HG02763 (cell line): ENCODE measurements around the gene SNTG2.
"Not testable (repeated sequence)": the region's sequence is repeated elsewhere in the genome, so short reads cannot be mapped to it uniquely, and the experiment has no call there.

Experiments
- ATAC-seq: cut with Tn5 transposase; IDR thresholded peaks from one replicate; pipeline ENCODE4 v1.9.1; 2021; ENCODE audit warnings: mild to moderate bottlenecking, moderate library complexity; ENCODE audit not compliant: unreplicated experiment

The SNTG2 gene

GRCh38 chr2:1400943-1401735 is 450.5 kb downstream of the SNTG2 start:
- no peak for ATAC-seq

- no peak for ATAC-seq
These were observed 451.4 kb downstream of the SNTG2 start for GRCh38 chr2:1402064-1402463.

- ATAC-seq = no peak
These were observed 452.9 kb downstream of the SNTG2 start for GRCh38 chr2:1403565-1403964.

GRCh38 chr2:1405124-1405523 is 454.5 kb downstream of the SNTG2 start:
- no peak for ATAC-seq

- no peak for ATAC-seq
These were observed 455.3 kb downstream of the SNTG2 start for GRCh38 chr2:1405967-1406366.

- ATAC-seq = no peak
These were observed 455.8 kb downstream of the SNTG2 start for GRCh38 chr2:1406434-1406833.

GRCh38 chr2:1407950-1408675 is 457.5 kb downstream of the SNTG2 start:
- no peak for ATAC-seq

GRCh38 chr2:1413156-1413710 is 462.6 kb downstream of the SNTG2 start, which contains the start of gene TPO:
TSS of gene TPO (plus strand) at chr2:1413463. CDS start at chr2:1414409, 946 bp downstream.
- no peak for ATAC-seq

- no peak for ATAC-seq
These were observed 463.5 kb downstream of the SNTG2 start for GRCh38 chr2:1414121-1414520.

- not testable (repeated sequence) for ATAC-seq
These were observed 464.3 kb downstream of the SNTG2 start for GRCh38 chr2:1414901-1415300.

GRCh38 chr2:1415501-1415900 is 464.9 kb downstream of the SNTG2 start:
- ATAC-seq = no peak
